Measurements from ENCODE around the gene SLC9A9.

The SLC9A9 gene

GRCh38 chr3:143278721-143279120 is 569.5 kb downstream of the SLC9A9 start:
- DNase-seq: no peak
- H3K9ac ChIP-seq (ENCODE audit: low read length): no peak overlapping the region
- no peaks in the 10 kb centered on the region for H3K27me3 ChIP-seq (replicated peaks; ENCODE audit: insufficient read depth, low read length)
- no peaks in the 10 kb centered on the region for H3K79me2 ChIP-seq (ENCODE audit: low read length)
- TF ChIP-seq EZH2phosphoT487 (IDR thresholded peaks at IDR 0.05; ENCODE audit: low read length) (no peak), CTCF (IDR thresholded peaks at IDR 0.05; ENCODE audit: low read length) (no peak), EZH2 (optimal IDR thresholded peaks at IDR 0.05; ENCODE audit: low read depth, low read length) (no peak)
- H3K4me3 ChIP-seq (ENCODE audit: low read length): no peak overlapping the region
- no peak overlapping the region for H3K4me2 ChIP-seq (ENCODE audit: low read depth, low read length)
- H2AFZ ChIP-seq (ENCODE audit: low read length): no peak overlapping the region
- no peaks in the 10 kb centered on the region for H3K4me1 ChIP-seq (ENCODE audit: low read length)
- H3F3A ChIP-seq (ENCODE audit: insufficient read depth, low read length): no peaks in the 10 kb centered on the region
- H3K9me3 ChIP-seq (replicated peaks; ENCODE audit: insufficient read depth, low read length): no peaks in the 10 kb centered on the region
- H4K20me1 ChIP-seq (ENCODE audit: insufficient read depth, low read length): no peaks in the 10 kb centered on the region
- no peaks in the 10 kb centered on the region for H3K36me3 ChIP-seq (replicated peaks; ENCODE audit: insufficient read depth, low read length)
- no peak overlapping the region for H3K27ac ChIP-seq (ENCODE audit: low read length)
- no peaks in the 10 kb centered on the region for H3K9me2 ChIP-seq (replicated peaks; ENCODE audit: insufficient read depth, low read length)

- no peaks in the 10 kb centered on the region for H3K36me3 ChIP-seq (replicated peaks; ENCODE audit: insufficient read depth, low read length)
- H4K20me1 ChIP-seq (ENCODE audit: insufficient read depth, low read length): no peaks in the 10 kb centered on the region
- no peaks in the 10 kb centered on the region for H3K79me2 ChIP-seq (ENCODE audit: low read length)
- no peaks in the 10 kb centered on the region for H3K27me3 ChIP-seq (replicated peaks; ENCODE audit: insufficient read depth, low read length)
- H3K27ac ChIP-seq (ENCODE audit: low read length): no peak overlapping the region
- H3K4me3 ChIP-seq (ENCODE audit: low read length): no peak overlapping the region
- no peak overlapping the region for H3K9ac ChIP-seq (ENCODE audit: low read length)
- no peak overlapping the region for H3K4me2 ChIP-seq (ENCODE audit: low read depth, low read length)
- H3K9me3 ChIP-seq (replicated peaks; ENCODE audit: insufficient read depth, low read length): no peaks in the 10 kb centered on the region
- no peaks in the 10 kb centered on the region for H3K4me1 ChIP-seq (ENCODE audit: low read length)
- TF ChIP-seq EZH2 (optimal IDR thresholded peaks at IDR 0.05; ENCODE audit: low read depth, low read length): no peak
- no peak for TF ChIP-seq CTCF (IDR thresholded peaks at IDR 0.05; ENCODE audit: low read length)
- TF ChIP-seq EZH2phosphoT487 (IDR thresholded peaks at IDR 0.05; ENCODE audit: low read length): no peak
- H2AFZ ChIP-seq (ENCODE audit: low read length): no peak overlapping the region
- H3K9me2 ChIP-seq (replicated peaks; ENCODE audit: insufficient read depth, low read length): no peaks in the 10 kb centered on the region
- H3F3A ChIP-seq (ENCODE audit: insufficient read depth, low read length): no peaks in the 10 kb centered on the region
- no peak for DNase-seq
Observed at GRCh38 chr3:143277531-143277930, 570.7 kb downstream of the SLC9A9 start.

- H3K27ac ChIP-seq (ENCODE audit: low read length): no peak overlapping the region
- H3K4me1 ChIP-seq (ENCODE audit: low read length): no peaks in the 10 kb centered on the region
- no peaks in the 10 kb centered on the region for H3K36me3 ChIP-seq (replicated peaks; ENCODE audit: insufficient read depth, low read length)
- H3K79me2 ChIP-seq (ENCODE audit: low read length): no peaks in the 10 kb centered on the region
- no peak for DNase-seq
- no peak overlapping the region for H3K4me2 ChIP-seq (ENCODE audit: low read depth, low read length)
- no peak overlapping the region for H3K9ac ChIP-seq (ENCODE audit: low read length)
- H3K27me3 ChIP-seq (replicated peaks; ENCODE audit: insufficient read depth, low read length): no peaks in the 10 kb centered on the region
- no peaks in the 10 kb centered on the region for H3K9me3 ChIP-seq (replicated peaks; ENCODE audit: insufficient read depth, low read length)
- no peak for TF ChIP-seq CTCF (IDR thresholded peaks at IDR 0.05; ENCODE audit: low read length)
- TF ChIP-seq EZH2phosphoT487 (IDR thresholded peaks at IDR 0.05; ENCODE audit: low read length): no peak
- no peak for TF ChIP-seq EZH2 (optimal IDR thresholded peaks at IDR 0.05; ENCODE audit: low read depth, low read length)
- H3K9me2 ChIP-seq (replicated peaks; ENCODE audit: insufficient read depth, low read length): no peaks in the 10 kb centered on the region
- H2AFZ ChIP-seq (ENCODE audit: low read length): no peak overlapping the region
- H3K4me3 ChIP-seq (ENCODE audit: low read length): no peak overlapping the region
- no peaks in the 10 kb centered on the region for H3F3A ChIP-seq (ENCODE audit: insufficient read depth, low read length)
- H4K20me1 ChIP-seq (ENCODE audit: insufficient read depth, low read length): no peaks in the 10 kb centered on the region
Observed at GRCh38 chr3:143276592-143276991, 571.7 kb downstream of the SLC9A9 start.
